ENCODE measurements around the gene CRK. TPM values are rescaled to one million over a fixed set of nuclear protein-coding genes. Genes with fewer than 3 reads are reported as not detected.

The CRK gene
- total RNA-seq, 5 donors from 2014 or later (not counting 1 experiment from before 2014, with no cell fraction given) = 18.0 to 26.8 (median 22.6) TPM

Other genes with a start within 250 kb of the CRK start
- not detected for gene BHLHA9, start 185.8 kb downstream of the CRK start, total RNA-seq
- gene TRARG1, start 176.6 kb downstream of the CRK start, total RNA-seq = not detected
- gene YWHAE, start 56.0 kb downstream of the CRK start, total RNA-seq = 100 to 1,000 TPM; 119 to 129 (median 126) TPM
- gene MYO1C, start 36.5 kb upstream of the CRK start, total RNA-seq = 10 to 100 TPM; 18.0 to 41.5 (median 31.2) TPM
- gene INPP5K, start 60.4 kb upstream of the CRK start, total RNA-seq = 100 to 1,000 TPM in 2 of 5 donors, 10 to 100 TPM in 3; 91.1 to 184 (median 97.0) TPM
- gene PITPNA, start 106.6 kb upstream of the CRK start, total RNA-seq = 10 to 100 TPM; 31.8 to 45.6 (median 43.7) TPM
- 10 to 100 TPM in 1 of 5 donors, 1 to 10 TPM in 4; 3.8 to 14.7 (median 7.8) TPM for gene SLC43A2, start 172.6 kb upstream of the CRK start, total RNA-seq
- gene SCARF1, start 189.5 kb upstream of the CRK start, total RNA-seq = 1 to 10 TPM in 4 of 5 donors, under 1 TPM in 1; 0.83 to 2.0 (median 1.5) TPM
- 1 to 10 TPM; 1.2 to 2.9 (median 2.0) TPM for gene RILP, start 193.6 kb upstream of the CRK start, total RNA-seq
- gene PRPF8, start 228.6 kb upstream of the CRK start, total RNA-seq = 100 to 1,000 TPM; 387 to 543 (median 409) TPM

Measured in T-cell (primary cell).